HG03066 (cell line): ENCODE results near the gene MYO16.

Experiments used
- ATAC-seq: cut with Tn5 transposase; IDR thresholded peaks from one replicate; pipeline ENCODE4 v1.9.1; 2021; ENCODE audit warnings: low read depth; ENCODE audit not compliant: unreplicated experiment

MYO16 gene

DNA sequence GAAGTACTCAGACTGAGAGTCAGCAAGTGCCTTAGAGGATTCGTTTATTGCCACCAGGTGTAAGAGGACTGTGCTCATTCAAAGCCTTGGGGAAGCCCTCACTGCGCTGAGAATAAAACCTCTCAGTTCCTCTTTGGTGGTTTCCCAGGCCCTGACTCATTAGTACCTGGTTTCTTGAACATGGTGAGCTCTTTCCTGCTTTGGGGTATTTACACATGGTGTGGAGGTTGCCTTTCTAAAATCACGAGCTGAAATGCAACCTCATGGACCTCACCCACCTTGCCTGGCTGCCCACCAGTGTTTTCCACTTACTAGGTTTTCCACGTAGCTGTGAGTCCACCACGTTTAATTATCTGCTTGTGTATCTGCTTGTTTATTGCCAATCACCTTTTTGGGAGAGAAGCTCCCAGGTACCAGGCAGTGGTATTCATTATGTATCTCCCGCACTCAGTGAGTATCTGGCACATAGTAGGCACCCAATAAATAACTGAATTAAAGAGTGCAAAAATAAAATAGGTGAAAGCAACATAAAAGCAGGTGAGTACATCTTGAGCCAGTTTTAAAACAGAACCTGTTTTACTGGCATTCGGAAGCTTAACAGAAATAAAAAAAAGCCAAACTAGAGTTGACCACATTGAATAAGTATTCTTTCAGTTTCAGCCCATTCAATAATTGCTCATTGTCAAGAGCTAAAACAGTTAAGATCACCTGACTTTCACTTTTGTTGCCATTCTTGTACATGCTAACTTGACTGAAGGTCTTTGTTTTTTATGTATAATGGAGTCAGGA lies 533.0 kb downstream of the MYO16 start:
- ATAC-seq, result peak; percentile 77

DNA sequence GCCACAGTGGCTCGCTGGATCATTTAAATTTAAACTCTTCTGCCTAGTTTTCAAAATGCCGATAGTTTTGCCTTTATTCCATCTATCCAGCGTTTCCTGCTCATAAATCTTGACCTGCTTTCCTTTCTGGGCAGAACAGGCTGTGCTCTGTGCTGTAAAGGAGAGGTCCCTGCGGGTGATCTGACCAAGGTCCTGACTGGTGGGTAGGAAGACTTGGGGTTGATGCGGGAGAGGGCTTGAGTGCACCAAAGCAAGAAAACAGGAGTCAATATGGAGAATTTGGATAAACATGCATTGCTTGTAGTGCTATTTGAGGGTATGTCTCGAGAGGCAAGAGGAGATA lies 533.6 kb downstream of the MYO16 start:
- peak; percentile 10 for ATAC-seq

DNA sequence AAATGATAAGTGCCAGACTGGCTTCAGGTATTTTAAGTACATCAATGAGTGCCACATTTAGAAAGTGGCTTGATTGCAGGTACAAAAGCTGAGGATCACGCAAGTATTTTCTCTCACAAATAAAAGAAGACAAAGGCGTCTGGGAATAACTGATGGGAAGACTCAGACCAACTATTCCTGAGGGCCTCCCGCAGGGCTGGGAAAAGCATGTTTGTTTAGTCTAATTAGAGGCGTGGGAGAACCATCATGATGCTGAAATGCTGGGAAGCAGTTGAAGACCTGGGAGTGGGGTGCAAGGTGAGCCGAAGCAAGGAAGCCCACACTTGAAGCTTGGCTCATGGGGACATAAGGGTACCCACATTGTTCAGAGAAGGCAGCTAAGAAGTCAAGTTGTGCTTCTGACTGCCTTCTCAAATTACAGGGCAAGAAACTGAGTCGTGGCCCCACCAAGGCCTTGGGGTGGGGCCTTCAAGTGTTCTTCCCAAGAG lies 536.0 kb downstream of the MYO16 start:
- ATAC-seq, result no peak

DNA sequence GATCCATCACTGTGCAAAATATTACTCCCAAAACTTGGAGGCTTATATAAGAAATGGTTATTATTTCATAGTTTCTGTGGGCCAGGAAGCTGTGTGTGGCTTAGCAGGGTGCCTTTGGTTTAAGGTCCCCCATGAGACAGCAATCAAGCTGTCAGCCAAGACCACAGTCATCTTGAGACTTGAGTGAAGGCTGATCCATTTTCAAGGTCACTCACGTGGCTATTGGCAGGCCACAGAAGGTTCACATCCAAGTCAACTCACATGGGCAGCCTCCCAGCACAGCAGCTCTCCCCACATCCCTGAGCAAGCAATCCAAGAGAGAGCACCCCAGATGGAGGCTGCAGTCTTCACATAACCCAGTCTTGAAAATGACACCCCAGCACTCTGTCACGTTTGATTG lies 537.4 kb downstream of the MYO16 start:
- peak; percentile 26 for ATAC-seq

DNA sequence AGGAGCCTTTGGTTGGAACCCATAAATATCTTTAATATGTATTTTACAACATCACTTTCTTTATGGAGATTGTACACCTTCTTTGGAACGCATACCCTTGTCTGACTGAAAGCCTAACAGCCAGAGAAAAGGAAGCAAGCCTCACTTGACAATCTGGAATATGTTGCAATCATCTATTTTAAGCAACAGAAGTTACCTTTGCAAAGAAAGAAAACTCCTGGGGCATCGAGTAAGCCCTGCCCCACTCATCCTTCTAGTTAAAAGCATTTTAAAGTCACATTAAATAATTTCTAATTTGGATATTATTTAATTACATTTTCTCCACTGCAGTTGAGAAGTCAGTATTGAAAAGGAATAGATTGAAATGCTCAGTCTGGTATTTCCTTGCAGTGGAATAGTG lies 542.7 kb downstream of the MYO16 start:
- no peak for ATAC-seq

DNA sequence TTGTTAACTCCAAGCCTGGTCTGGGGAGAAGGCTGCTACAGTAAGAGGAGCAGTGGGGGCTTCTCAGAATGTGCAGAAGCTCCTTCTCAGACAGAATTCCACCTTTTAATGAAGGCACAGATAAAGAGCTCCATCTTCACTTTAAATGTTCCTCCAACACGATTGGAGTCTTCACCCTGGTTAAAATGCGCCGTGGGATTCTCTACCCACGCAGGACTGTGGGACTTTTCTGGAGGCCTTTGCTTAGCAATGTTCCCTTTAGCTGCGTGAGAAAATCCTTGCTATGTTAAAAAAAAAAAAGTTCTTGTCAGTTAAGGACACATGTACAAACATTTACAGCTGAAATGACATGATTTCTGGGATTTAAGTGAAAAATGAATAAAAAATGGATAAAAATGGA lies 546.3 kb downstream of the MYO16 start:
- no peak for ATAC-seq

DNA sequence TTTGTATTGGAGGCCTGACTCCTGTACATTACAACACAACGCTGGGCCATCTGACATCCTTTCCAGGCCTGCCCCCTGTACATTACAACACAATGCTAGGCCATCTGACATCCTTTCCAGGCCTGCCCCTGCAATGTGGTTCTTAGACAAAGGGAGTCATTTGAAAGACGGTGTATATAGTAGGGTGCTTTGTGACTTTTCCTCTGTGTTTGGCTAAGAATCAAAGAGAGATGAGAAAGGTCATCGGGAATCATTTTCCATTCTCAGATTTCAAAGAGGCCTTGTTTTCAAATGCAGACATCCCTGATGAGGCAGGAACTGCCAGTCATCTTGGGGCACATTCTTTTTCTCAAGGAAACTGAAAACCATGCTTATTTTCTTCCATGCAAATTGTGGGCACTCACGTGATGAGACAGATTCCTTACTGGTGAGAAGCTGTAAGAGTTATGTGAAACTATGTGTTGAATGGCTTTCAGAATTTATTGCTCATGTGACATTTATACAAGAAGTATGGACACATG lies 551.6 kb downstream of the MYO16 start:
- no peak for ATAC-seq

DNA sequence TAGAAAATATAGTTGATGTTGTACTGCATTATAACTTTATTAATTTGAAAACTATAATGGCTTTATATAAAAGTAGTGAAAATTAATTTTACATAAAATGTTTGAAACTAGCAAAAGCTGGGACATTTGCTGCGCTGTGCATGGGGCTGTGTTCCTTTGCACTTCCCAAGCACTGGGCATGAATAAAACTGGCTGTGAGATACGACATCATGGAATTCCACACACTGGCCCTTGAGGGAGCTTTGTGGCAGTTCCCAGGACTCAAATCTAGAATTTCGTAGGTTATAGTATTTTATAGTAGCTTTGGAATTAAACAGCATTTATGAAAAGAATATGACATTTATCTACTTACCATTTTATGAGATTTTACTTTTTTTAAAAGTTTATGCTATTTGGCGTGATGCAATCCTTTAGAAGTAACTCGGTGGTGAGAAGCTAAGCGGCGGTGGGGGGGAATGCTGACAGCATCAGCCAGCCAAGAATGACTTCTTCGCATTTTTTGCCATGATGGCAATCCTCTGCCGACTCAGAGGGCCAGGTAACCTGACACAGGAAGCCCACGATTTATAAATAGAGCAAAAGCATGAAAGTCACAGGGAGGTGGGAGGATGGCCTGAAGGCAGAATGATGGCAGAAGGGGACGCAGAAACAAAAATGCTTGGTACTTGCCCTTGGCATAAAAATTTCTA lies 553.5 kb downstream of the MYO16 start:
- ATAC-seq, result no peak

DNA sequence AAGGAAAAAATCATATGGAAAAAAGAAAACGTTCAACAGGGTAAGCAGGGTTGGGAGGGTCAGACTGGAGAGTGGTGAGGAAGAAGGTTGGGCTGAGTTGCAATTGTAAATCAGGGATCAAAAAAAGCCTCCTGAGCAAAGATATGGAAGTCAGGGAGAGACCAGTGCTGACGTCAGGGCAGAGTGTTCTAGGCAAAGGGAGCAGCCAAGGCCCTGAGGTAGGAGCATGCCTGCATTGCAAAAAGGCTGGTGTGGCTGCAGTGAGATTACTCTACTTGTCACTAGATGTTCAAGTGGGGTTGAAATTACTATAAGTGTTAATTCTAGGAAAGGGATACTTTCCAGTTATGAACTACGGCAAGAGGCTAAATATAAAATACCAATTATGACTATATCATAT lies 562.0 kb downstream of the MYO16 start:
- ATAC-seq, result no peak

DNA sequence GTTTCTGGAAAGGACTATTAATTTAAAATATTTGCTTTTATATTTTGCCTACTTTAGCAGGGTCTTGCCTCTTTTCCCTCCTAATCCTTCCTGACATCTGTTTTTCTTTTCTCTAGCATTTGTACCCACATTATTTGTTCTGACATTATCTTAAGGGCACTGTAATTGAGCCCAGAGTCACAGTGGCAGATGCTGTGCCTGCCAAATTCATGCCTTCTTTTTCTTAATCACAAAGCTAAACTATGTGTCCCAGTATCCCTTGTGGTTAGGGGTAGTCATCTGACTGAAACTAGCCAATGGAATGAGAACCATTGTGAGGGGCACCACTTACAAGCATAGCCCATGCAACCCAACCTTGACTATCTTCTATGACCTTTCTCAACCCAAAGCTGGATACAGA lies 562.9 kb downstream of the MYO16 start:
- no peak for ATAC-seq

DNA sequence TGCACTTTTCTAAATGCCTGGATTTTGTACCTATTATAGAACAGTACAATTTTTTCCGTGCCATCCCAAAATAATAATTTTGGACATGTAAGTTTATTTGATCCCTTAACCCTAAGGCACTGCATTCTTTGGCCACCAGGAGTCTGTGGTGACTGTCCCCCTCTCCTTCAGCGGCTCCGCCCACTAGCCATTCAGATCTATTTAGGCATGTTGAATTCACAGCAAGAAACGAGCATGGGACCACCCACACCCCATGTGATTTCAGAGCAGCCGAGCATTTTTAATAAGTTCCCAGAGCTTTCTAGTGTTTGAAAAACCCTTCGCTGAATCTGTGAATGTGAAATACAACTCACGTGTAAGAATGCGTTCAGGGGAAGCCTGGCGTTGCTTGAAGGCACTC lies 567.5 kb downstream of the MYO16 start:
- ATAC-seq, result no peak

DNA sequence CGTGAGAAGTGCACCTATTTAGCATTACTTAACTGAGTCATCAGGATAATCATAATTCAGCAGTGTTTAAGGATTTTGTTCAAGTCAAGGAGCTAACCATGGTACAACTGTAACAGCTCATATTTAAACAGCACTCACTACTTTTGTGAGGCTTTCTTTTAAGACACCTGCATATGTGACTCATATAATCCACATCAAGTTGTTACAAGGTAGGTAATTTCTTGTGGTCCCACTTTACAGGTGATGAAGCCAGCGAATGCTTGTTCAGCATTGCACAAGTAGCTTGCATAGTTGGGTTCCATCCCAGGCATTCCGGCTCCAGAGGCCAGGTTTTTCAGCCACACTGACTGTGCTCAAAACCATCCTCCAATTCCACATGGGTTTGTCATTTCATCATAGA lies 569.2 kb downstream of the MYO16 start:
- no peak for ATAC-seq

DNA sequence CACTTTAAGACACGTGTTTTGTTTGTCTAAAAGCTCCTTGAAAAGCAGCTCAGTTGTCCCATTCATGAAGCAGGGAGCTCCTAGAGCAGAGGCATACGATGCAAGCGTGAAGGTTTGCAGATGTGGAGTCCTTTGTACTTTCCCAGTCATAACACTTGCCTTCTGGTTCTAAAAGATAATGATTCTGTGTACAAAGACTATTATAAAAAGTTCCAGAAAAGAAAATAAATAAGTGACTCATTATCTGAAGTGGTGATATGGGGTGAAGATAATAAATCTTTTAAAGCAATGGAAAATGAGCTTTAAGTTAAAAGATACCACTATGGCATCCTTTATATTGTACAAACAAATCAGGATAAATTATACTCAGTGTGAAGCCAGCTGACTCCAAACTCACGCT lies 569.9 kb downstream of the MYO16 start:
- ATAC-seq, result no peak

DNA sequence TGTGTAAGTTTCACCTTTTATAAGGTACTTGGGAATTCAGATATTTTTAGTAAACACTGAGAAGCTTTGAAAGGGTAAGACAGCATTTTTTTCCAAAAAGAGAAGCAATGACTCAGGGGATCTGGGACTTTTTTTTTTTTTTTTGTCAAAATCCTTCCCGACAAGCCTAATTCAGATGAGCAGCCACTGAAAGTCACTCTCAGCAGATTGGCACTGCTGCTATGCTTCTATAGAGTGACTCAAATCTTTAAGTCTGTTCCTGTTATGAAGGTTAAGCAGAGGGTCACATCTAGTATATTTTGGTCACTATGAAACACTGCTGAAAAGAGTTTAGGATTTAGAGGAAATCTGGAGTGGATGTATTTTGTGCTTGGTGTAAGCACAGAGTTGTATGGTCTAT lies 571.1 kb downstream of the MYO16 start:
- ATAC-seq, result no peak

DNA sequence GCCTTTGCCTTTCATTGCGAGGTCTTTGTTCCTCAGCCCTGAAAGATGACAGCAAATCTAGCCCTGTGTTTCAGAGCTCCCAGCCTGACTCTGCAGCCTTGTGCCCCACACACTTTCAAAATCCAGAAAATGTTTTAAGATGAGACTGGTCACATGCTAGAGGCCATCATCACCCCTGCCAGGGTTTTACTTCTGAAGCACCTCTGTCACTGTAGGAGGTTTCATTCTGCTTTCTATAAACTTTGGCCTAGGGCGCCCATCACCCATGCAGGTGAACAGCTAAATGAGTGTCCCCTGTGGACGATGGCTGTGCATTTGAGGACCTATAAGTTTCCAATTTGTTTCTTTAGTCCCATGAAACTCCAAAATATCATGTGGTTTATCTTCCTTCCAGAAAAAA lies 574.2 kb downstream of the MYO16 start:
- ATAC-seq, result no peak

DNA sequence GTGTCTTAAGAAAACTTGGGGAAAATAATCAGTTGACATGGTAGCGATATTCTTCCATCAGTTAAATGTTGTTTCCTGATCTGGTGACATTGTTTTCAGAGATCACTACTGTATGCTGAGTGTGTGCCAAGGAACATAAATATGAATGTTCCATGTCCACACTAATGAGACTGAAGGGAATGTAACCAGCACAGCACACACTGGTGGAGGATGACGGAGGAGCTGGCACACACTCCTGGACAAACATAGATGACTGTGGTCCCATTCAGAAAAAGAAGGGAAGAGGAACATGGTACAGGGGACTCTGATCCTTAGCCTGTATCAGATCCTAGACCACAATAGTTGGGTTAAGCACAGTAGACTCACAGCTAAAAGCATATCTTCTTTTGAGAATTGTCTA lies 574.8 kb downstream of the MYO16 start:
- no peak for ATAC-seq

DNA sequence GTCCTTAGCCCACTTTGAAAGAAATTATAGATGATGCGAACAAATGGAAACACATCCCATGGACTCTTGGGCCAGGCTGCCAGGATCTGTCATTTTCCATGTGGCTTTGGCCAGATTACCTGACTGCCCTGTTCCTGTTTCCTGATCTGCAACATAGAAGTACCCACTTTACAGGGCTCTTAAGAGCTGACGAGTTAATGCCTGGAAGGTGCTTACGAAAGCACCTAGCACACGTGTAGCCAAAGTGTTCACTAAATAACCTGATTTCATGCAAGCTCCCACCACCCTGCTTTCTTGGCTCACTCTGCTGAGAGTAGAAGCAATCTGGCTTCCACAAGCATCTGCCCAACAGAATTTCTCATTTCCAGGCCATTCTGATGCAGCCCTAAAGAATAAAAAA lies 575.2 kb downstream of the MYO16 start:
- no peak for ATAC-seq

DNA sequence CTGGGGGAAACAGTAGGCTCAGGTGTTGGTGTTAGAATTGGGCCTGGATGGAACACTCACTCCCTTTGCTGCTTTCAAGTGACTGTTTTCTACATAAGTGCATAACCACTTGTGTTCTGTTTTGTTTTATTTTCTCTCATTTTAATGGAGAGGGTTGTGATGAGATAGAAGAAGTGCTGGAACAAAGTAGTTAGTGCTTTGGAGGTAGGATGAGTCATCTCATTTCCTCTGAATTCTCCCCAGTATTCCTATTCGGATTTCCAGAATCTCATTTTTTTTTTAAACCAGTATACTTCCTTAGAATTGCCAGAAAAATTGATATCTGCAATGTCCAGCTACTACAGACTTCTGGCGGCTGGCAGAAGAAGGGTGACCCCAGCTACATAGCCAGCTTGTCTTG lies 575.9 kb downstream of the MYO16 start:
- ATAC-seq, result no peak

DNA sequence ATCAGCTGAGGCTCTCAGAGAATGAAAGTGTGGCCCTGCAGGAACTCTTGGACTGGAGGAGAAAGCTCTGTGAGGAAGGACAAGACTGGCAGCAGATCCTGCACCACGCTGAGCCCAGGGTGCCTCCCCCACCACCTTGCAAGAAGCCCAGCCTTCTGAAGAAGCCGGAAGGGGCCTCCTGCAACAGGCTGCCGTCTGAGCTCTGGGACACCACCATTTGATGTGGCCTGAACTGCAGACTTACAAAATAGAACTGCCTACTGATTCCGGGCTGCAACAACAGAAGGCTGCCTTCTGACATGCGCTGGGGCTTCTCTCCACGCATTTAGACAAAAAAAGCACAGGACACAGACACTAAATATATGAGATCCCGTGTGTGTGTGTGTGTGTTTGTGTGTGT lies 577.2 kb downstream of the MYO16 start:
- no peak for ATAC-seq

DNA sequence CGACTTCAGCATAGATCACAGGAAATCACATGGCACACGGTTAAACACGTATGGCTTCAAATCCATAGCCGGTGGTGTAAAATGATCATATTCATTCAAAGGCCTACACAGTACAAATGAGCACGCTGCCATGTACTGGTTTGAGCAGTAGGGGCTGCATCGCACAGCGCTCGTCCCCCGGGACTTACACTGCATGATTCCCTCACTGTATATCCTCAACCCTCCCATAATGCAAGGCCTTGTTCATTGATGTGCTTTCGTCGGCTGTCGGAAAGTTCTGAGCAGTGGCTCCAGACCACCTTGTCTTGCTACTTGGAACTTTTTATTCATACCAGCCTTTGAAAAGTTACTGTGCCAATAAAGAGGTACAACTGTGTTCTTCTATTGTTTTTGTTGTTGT lies 578.2 kb downstream of the MYO16 start:
- no peak for ATAC-seq

DNA sequence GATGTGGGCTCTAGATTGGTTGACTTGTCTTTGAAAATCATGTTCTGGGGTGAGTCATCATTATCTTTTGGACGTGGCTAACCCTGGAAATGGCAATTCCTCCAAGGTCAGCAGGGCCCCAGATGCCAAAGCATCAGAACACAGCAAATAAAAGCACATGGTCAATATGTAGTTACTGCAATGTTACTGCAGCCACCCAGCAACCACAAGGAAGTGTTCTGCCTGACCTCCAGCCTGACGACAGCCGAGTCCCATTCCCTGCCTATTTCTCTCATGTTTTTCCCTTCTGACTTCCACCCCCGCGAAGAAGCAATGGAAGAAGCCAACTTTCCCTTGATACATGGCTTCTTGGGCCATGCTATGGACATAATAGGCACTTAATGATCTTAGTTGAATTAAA lies 579.1 kb downstream of the MYO16 start:
- no peak for ATAC-seq

DNA sequence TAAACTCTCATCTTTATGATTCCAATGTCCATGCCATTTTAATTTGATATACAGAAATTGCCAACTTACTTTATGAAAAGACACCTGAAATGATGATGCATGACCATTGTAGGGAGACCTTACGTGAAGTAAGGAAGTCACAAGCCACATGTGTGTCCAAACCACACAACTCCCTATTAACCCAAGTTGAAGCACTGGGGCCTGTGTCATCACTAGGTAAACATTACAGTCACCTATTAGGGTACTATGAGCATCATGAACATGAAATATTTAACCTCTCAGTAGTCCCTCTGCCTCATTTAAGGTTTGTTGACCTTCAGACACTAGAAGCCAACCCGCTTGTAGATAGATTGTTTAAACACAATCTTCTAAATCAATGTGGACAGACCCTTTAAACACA lies 580.1 kb downstream of the MYO16 start:
- ATAC-seq, result no peak
